ENCODE results near the gene FDX1. TPM values are rescaled to one million over a fixed set of nuclear protein-coding genes. Genes with fewer than 3 reads are reported as not detected.

FDX1 gene
- total and polyA plus RNA-seq, 2 of the 8 experiments (the other 6 are each of a cell fraction or from before 2014, with no cell fraction given) = 3.7 to 9.6 TPM

GRCh38 chr11:110415081-110415480, 14.7 kb upstream of the FDX1 start:
- Histone ChIP-seq H4K5ac (ENCODE audit: insufficient read length, low read depth, low read length) (no peak overlapping the region), H3K23me2 (ENCODE audit: low read depth, low read length) (no peaks in the 10 kb centered on the region), H3K4ac (replicated peaks; ENCODE audit: insufficient read length, low read depth, low read length) (no peak overlapping the region), H3K23ac (ENCODE audit: insufficient read length) (no peak overlapping the region), H4K20me1 (replicated peaks in 1 of 2; ENCODE audit: control insufficient read depth in 1 of 2, insufficient read depth in 2 of 2, low read length in 2 of 2) (no peaks in the 10 kb centered on the region), H2BK15ac (ENCODE audit: low read length) (no peak overlapping the region), H3K56ac (replicated peaks; ENCODE audit: insufficient read length, low read depth, low read length) (no peak overlapping the region), H3K4me2 (ENCODE audit: insufficient read depth in 1 of 2, low read depth in 2 of 2, low read length in 2 of 2) (no peak overlapping the region), H3K4me3 (ENCODE audit: extremely low read depth in 1 of 4, insufficient read depth in 2 of 4, low read depth in 3 of 4, low read length in 4 of 4) (no peak overlapping the region), H2AK5ac (ENCODE audit: low read depth, low read length) (no peak overlapping the region), H4K91ac (replicated peaks; ENCODE audit: insufficient read length, low read length) (no peak overlapping the region), H3K79me1 (ENCODE audit: low read depth, low read length) (no peaks in the 10 kb centered on the region), H2BK20ac (ENCODE audit: low read length) (no peak overlapping the region), H3K79me2 (ENCODE audit: control insufficient read depth in 1 of 2, insufficient read depth in 2 of 2, low read length in 2 of 2) (no peaks in the 10 kb centered on the region), H3K14ac (ENCODE audit: insufficient read length) (no peak overlapping the region), H3K36me3 (ENCODE audit: control insufficient read depth in 2 of 4, insufficient read depth in 4 of 4, low read length in 3 of 4) (no peaks in the 10 kb centered on the region), H3K27me3 (replicated peaks in 1 of 4; ENCODE audit: control insufficient read depth in 3 of 4, extremely low read depth in 1 of 4, insufficient read depth in 3 of 4, low read length in 3 of 4) (no peaks in the 10 kb centered on the region), H3K18ac (ENCODE audit: extremely low read depth, low read length) (no peak overlapping the region), H2BK12ac (ENCODE audit: low read depth, low read length) (no peak overlapping the region), H3K27ac (ENCODE audit: low read depth, low read length) (no peak overlapping the region), H2AFZ (ENCODE audit: low read length) (no peak overlapping the region), H3K9ac (replicated peaks in 1 of 4; ENCODE audit: extremely low read depth in 1 of 4, low read depth in 3 of 4, low read length in 3 of 4) (no peak overlapping the region), H2BK5ac (ENCODE audit: low read depth, low read length) (no peak overlapping the region), H2BK120ac (replicated peaks; ENCODE audit: low read depth, low read length) (no peak overlapping the region), H3K4me1 (replicated peaks in 1 of 4; ENCODE audit: control insufficient read depth in 3 of 4, insufficient read depth in 4 of 4, low read length in 3 of 4) (no peaks in the 10 kb centered on the region), H3K9me3 (ENCODE audit: insufficient read depth in 2 of 2, low read depth in 1 of 2, low read length in 1 of 2) (no peaks in the 10 kb centered on the region), H4K8ac (ENCODE audit: extremely low read depth, insufficient read depth, low read length) (no peak overlapping the region)
- ChIA-PET CTCF (ENCODE audit: partially characterized antibody) (interaction anchor here (0.6 to 1.1 kb wide), 3 partner anchors 17 to 762 kb away, joined by 3 to 4 read pairs (median 3); no protein-coding TSS in a partner anchor), POLR2A (ENCODE audit: partially characterized antibody) (no interaction called here)
- WGBS, 2 experiments (ENCODE audit: extremely low coverage in 1 of 2, insufficient coverage in 1 of 2, insufficient read length in 1 of 2, insufficient replicate concordance in 2 of 2, low coverage in 1 of 2, low lambda C conversion rate in 2 of 2, missing lambda C conversion rate in 1 of 2) = 90% methylated on average over 2 of the region's 2 CpGs; no CpG with 5 or more reads in 1 of the 2 experiments
- DNase-seq (ENCODE audit: low read depth in 1 of 2, low spot score in 2 of 2) (no peak), FAIRE-seq (no peak)
- TF ChIP-seq MAFK (IDR thresholded peaks at IDR 0.05; ENCODE audit: low read depth, low read length) (no peak), SAP30 (IDR thresholded peaks at IDR 0.05; ENCODE audit: insufficient read depth, insufficient replicate concordance, low read length) (no peak), EGR1 (IDR thresholded peaks at IDR 0.05; ENCODE audit: borderline replicate concordance, low read depth, low read length) (no peak), CHD1 (IDR thresholded peaks at IDR 0.05; ENCODE audit: low read depth, low read length) (no peak), YY1 (IDR thresholded peaks at IDR 0.05; ENCODE audit: low read depth, low read length) (no peak), RNF2 (IDR thresholded peaks at IDR 0.05; ENCODE audit: borderline replicate concordance, low read depth, low read length, missing control alignments, poor library complexity, severe bottlenecking) (no peak), CREB1 (IDR thresholded peaks at IDR 0.05) (no peak), POLR2AphosphoS5 (IDR thresholded peaks at IDR 0.05; ENCODE audit: low read depth, low read length) (no peak), KDM1A (IDR thresholded peaks at IDR 0.05; ENCODE audit: borderline replicate concordance, low read length) (no peak), TCF12 (IDR thresholded peaks at IDR 0.05; ENCODE audit: low read depth, low read length) (no peak)
- TF ChIP-seq, protein P1, sequence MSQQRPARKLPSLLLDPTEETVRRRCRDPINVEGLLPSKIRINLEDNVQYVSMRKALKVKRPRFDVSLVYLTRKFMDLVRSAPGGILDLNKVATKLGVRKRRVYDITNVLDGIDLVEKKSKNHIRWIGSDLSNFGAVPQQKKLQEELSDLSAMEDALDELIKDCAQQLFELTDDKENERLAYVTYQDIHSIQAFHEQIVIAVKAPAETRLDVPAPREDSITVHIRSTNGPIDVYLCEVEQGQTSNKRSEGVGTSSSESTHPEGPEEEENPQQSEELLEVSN (IDR thresholded peaks at IDR 0.05) = no peak
- TF ChIP-seq, protein P2, sequence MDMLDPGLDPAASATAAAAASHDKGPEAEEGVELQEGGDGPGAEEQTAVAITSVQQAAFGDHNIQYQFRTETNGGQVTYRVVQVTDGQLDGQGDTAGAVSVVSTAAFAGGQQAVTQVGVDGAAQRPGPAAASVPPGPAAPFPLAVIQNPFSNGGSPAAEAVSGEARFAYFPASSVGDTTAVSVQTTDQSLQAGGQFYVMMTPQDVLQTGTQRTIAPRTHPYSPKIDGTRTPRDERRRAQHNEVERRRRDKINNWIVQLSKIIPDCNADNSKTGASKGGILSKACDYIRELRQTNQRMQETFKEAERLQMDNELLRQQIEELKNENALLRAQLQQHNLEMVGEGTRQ (IDR thresholded peaks at IDR 0.05; ENCODE audit: low read length) = no peak
- TF ChIP-seq, protein P3, sequence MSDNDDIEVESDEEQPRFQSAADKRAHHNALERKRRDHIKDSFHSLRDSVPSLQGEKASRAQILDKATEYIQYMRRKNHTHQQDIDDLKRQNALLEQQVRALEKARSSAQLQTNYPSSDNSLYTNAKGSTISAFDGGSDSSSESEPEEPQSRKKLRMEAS (IDR thresholded peaks at IDR 0.05) = no peak
